Calu3 (cell line): ENCODE data around the gene NRN1L. TPM values are rescaled to one million over a fixed set of nuclear protein-coding genes. Genes with fewer than 3 reads are reported as not detected.

Experiments used
- BruUV-seq: library from RNA; stranded (reverse); fragments of 400-500 nt; replicated peaks from 2 replicates; lab custom pipeline; 2021; lab: Mats Ljungman, UMichigan
- CTCF ChIA-PET: fragments of 300-600 bp; sonication (Branson Sonifier 250); formaldehyde crosslinking; loops from one replicate; lab custom pipeline; 2022; ENCODE audit warnings: antibody characterized with exemption; lab: Charles Lee
- DNase-seq: peaks from one replicate; pipeline ENCODE4 v3.0.0; 2022
- H3K27ac Mint-ChIP-seq: one replicate; pipeline ENCODE4 v1.8.0; 2022; ENCODE audit warnings: mixed read lengths; ENCODE audit not compliant: unreplicated experiment
- H3K27me3 Mint-ChIP-seq: one replicate; pipeline ENCODE4 v1.8.0; 2022; ENCODE audit warnings: mixed read lengths; ENCODE audit not compliant: unreplicated experiment
- H3K36me3 Mint-ChIP-seq: one replicate; pipeline ENCODE4 v1.8.0; 2022; ENCODE audit warnings: mild to moderate bottlenecking, moderate library complexity, mixed read lengths; ENCODE audit not compliant: insufficient read depth, unreplicated experiment
- H3K4me1 Mint-ChIP-seq: one replicate; pipeline ENCODE4 v1.8.0; 2022; ENCODE audit warnings: mild to moderate bottlenecking, low read depth, mixed read lengths; ENCODE audit not compliant: unreplicated experiment
- H3K4me3 Mint-ChIP-seq: one replicate; pipeline ENCODE4 v1.8.0; 2022; ENCODE audit warnings: mild to moderate bottlenecking, low read depth, moderate library complexity, mixed read lengths; ENCODE audit not compliant: unreplicated experiment
- H3K9me3 Mint-ChIP-seq: one replicate; pipeline ENCODE4 v1.8.0; 2022; ENCODE audit warnings: low read depth, mixed read lengths; ENCODE audit not compliant: unreplicated experiment
- intact Hi-C: fragments of 100-400 bp; cut with micrococcal nuclease; formaldehyde crosslinking; loops from one replicate; pipeline ENCODE4 v1.10.0; 2022; ENCODE audit not compliant: unreplicated experiment
- total RNA-seq: library from RNA; stranded (reverse); gene quantifications from 2 replicates; pipeline ENCODE4 v1.2.3, GENCODE V29; 2022
- TF ChIP-seq, protein P1 (sequence below): fragments of 200-600 bp; IDR thresholded peaks from one replicate; pipeline ENCODE4 v1.8.0; 2022; ENCODE audit warnings: antibody characterized with exemption; ENCODE audit not compliant: unreplicated experiment

The NRN1L gene
- total RNA-seq, 1 experiment from 2014 or later = not detected

DNA sequence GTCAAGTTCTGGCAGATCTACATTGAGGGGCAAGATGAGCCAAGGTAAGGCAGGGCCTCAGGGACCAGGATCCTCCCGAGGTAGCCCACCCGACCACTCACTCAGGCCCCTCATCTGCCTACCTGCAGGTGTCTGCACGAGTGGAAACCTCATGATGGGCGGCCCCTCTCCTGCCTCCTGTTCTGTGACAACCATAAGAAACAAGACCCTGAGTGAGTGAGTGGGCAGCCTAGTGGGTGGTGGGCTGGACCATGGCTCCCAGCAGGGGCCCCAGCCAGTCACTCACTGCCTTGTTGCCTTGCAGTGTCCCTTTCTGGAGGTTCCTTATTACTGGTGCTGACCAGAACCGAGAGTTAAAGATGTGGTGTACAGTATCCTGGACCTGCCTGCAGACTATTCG is 6.5 kb upstream of the NRN1L start:
- Mint-ChIP-seq H3K4me3 (no peak overlapping the region), H3K36me3 (peaks cover 63% of the 10 kb centered on the region), H3K27ac (no peak overlapping the region), H3K4me1 (peaks cover 29% of the 10 kb centered on the region), H3K9me3 (no peaks in the 10 kb centered on the region), H3K27me3 (no peaks in the 10 kb centered on the region)
- TF ChIP-seq, protein P1, sequence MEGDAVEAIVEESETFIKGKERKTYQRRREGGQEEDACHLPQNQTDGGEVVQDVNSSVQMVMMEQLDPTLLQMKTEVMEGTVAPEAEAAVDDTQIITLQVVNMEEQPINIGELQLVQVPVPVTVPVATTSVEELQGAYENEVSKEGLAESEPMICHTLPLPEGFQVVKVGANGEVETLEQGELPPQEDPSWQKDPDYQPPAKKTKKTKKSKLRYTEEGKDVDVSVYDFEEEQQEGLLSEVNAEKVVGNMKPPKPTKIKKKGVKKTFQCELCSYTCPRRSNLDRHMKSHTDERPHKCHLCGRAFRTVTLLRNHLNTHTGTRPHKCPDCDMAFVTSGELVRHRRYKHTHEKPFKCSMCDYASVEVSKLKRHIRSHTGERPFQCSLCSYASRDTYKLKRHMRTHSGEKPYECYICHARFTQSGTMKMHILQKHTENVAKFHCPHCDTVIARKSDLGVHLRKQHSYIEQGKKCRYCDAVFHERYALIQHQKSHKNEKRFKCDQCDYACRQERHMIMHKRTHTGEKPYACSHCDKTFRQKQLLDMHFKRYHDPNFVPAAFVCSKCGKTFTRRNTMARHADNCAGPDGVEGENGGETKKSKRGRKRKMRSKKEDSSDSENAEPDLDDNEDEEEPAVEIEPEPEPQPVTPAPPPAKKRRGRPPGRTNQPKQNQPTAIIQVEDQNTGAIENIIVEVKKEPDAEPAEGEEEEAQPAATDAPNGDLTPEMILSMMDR = no peak
- no peak for DNase-seq
- BruUV-seq = no TSS peak
- CTCF ChIA-PET = no interaction called here
- intact Hi-C loops = no loop called here

DNA sequence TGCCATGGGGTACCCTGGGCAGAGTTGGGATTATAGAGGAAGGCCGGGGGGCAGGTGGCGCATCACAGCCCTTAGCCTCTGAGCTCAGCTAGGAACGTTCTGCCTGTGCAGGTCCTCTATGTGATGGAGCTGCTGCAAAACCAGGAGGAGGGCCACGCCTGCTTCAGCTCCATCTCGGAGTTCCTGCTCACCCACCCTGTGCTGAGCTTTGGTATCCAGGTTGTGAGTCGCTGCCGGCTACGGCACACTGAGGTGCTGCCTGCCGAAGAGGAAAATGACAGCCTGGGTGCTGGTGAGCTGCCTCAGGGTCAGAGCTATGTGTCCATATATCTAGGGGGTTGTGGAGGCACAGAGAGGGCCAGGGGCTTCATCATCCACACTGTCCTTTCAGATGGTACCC is 5.8 kb upstream of the NRN1L start:
- H3K27ac Mint-ChIP-seq = no peak overlapping the region
- no peak for DNase-seq
- H3K4me1 Mint-ChIP-seq = peaks cover 30% of the 10 kb centered on the region
- peaks cover 63% of the 10 kb centered on the region for H3K36me3 Mint-ChIP-seq
- no peaks in the 10 kb centered on the region for H3K9me3 Mint-ChIP-seq
- no peak overlapping the region for H3K4me3 Mint-ChIP-seq
- H3K27me3 Mint-ChIP-seq = no peaks in the 10 kb centered on the region
- CTCF ChIA-PET = no interaction called here
- TF ChIP-seq, protein P1 = no peak
- BruUV-seq = no TSS peak
- intact Hi-C loops = no loop called here

DNA sequence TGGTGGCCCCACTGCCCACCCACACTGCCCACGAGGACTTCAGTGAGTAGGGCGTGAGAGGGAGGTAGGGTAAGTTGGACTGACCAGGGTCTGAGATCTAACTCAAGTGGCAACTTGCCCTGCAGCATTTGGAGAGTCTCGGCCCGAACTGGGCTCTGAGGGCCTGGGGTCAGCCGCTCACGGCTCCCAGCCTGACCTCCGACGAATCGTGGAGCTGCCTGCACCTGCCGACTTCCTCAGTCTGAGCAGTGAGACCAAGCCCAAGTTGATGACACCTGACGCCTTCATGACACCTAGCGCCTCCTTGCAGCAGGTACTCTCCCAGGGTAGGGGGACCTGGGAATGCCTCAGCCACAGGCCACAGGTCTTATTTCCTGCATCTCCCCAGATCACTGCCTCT is 5.2 kb upstream of the NRN1L start:
- Mint-ChIP-seq H3K4me3 (no peak overlapping the region), H3K4me1 (peaks cover 24% of the 10 kb centered on the region), H3K9me3 (no peaks in the 10 kb centered on the region), H3K36me3 (peaks cover 58% of the 10 kb centered on the region), H3K27me3 (no peaks in the 10 kb centered on the region), H3K27ac (no peak overlapping the region)
- no TSS peak for BruUV-seq
- CTCF ChIA-PET = no interaction called here
- TF ChIP-seq, protein P1 = no peak
- no peak for DNase-seq
- intact Hi-C loops = no loop called here

DNA sequence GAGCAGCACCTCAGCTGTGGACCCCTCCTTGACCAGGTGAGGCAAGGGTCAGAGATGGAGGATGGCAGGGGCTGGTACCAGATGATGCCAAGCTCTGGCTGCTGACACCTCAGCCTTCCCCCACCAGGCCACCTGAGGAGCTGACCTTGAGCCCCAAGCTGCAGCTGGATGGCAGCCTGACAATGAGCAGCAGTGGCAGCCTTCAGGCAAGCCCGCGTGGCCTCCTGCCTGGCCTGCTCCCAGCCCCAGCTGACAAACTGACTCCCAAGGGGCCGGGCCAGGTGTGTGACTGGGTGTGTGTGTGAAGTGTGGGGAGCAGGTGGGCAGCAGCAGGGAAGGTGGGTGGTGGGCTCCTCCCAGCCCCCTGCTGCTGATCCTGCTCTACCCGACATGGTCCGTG is 4.7 kb upstream of the NRN1L start:
- CTCF ChIA-PET = no interaction called here
- no TSS peak for BruUV-seq
- Mint-ChIP-seq H3K27me3 (no peaks in the 10 kb centered on the region), H3K9me3 (no peaks in the 10 kb centered on the region), H3K27ac (no peak overlapping the region), H3K36me3 (peaks cover 57% of the 10 kb centered on the region), H3K4me1 (peaks cover 19% of the 10 kb centered on the region), H3K4me3 (no peak overlapping the region)
- TF ChIP-seq, protein P1 = no peak
- DNase-seq = no peak
- intact Hi-C loops = no loop called here
